Measurements from ENCODE around the gene DLGAP1.

- TF ChIP-seq CTCF (IDR thresholded peaks at IDR 0.05; ENCODE audit: low read depth, low read length) (no peak), MYC (IDR thresholded peaks at IDR 0.05; ENCODE audit: low read depth, low read length) (no peak)
Observed at GRCh38 chr18:3579701-3580100, 875.4 kb downstream of the DLGAP1 start.

Data from NB4 (cell line).